Upper lobe of left lung (tissue), 6 donors: ENCODE results near the gene SHKBP1. TPM values are rescaled to one million over a fixed set of nuclear protein-coding genes. Genes with fewer than 3 reads are reported as not detected.

ENCODE experiments used
- ATAC-seq, 2 donors: fragments of 200-7000 bp; cut with Tn5 transposase; one replicate each; pipeline ENCODE4 v1.9.1; 2022; ENCODE audit warnings: mild to moderate bottlenecking in 2 of 2, moderate library complexity in 2 of 2; ENCODE audit not compliant: low FRiP score in 2 of 2
- DNase-seq, 2 donors: peaks; one replicate each; pipeline ENCODE4 v3.0.0-alpha.2; 2019 to 2020
- H3K27ac ChIP-seq, 4 donors: fragments of 200-600 bp; sonication (generic); one replicate each; pipeline ENCODE4 v1.5.1; 2016 to 2019
- H3K27me3 ChIP-seq, 4 donors: fragments of 200-600 bp; sonication (generic); one replicate each; pipeline ENCODE4 v1.5.1; 2017 to 2019
- H3K36me3 ChIP-seq, 4 donors: fragments of 200-600 bp; sonication (generic); one replicate each; pipeline ENCODE4 v1.5.1; 2016 to 2019
- H3K4me1 ChIP-seq, 4 donors: fragments of 200-600 bp; sonication (generic); one replicate each; pipeline ENCODE4 v1.5.1; 2018 to 2019
- H3K4me3 ChIP-seq, 4 donors: fragments of 200-600 bp; sonication (generic); one replicate each; pipeline ENCODE4 v1.5.1; 2017 to 2019; ENCODE audit warnings: mild to moderate bottlenecking in 2 of 4, moderate library complexity in 1 of 4
- H3K9me3 ChIP-seq, 4 donors: fragments of 200-600 bp; sonication (generic); one replicate each; pipeline ENCODE4 v1.5.1; 2018 to 2019
- EP300 ChIP-seq, 4 donors: sonication (generic); formaldehyde crosslinking; IDR thresholded peaks; one replicate each; pipeline ENCODE4 v1.5.1; 2017; ENCODE audit warnings: antibody characterized with exemption in 4 of 4, control low read depth in 2 of 4
- POLR2A ChIP-seq, 4 donors: fragments of 450-650 bp; IDR thresholded peaks; one replicate each; pipeline ENCODE4 v1.5.1; 2016 to 2017; ENCODE audit warnings: antibody characterized with exemption in 4 of 4, mild to moderate bottlenecking in 2 of 4
- POLR2AphosphoS5 ChIP-seq, 2 donors: sonication (generic); formaldehyde crosslinking; IDR thresholded peaks; one replicate each; pipeline ENCODE4 v1.5.1; 2017; ENCODE audit warnings: antibody characterized with exemption in 2 of 2
- WGBS, 2 donors: methylation state at CpG; one replicate each; pipeline ENCODE4 v1.1.5; 2017 to 2018; 5-methylcytosine and 5-hydroxymethylcytosine counted together
- total RNA-seq, 6 donors: library from RNA; depleted of rRNA in 4 of 6; stranded (reverse); fragments of >200 nt in 4 of 6; gene quantifications; one replicate each; pipeline versions ENCODE4 v1.1.0 to v1.2.1, GENCODE V29; 2016 to 2021
- TF ChIP-seq, protein P1 (sequence below), 6 experiments: fragments of 450-650 bp in 4 of 6; fragments of 200-600 bp in 2 of 6; sonication (generic) in 2 of 6; IDR thresholded peaks; one replicate each; pipeline ENCODE4 v1.5.1; 2016 to 2019; ENCODE audit warnings: antibody characterized with exemption in 6 of 6
- donor health status: DM: no; HTN: no; CAD: no; lungs with moderate emphysema.
- donor health status: DM: no; HTN: yes; CAD: no; lungs with severe emphysema.

The SHKBP1 gene
- total RNA-seq, 6 donors from 2014 or later: 60.6 to 232 (median 90.2) TPM

DNA sequence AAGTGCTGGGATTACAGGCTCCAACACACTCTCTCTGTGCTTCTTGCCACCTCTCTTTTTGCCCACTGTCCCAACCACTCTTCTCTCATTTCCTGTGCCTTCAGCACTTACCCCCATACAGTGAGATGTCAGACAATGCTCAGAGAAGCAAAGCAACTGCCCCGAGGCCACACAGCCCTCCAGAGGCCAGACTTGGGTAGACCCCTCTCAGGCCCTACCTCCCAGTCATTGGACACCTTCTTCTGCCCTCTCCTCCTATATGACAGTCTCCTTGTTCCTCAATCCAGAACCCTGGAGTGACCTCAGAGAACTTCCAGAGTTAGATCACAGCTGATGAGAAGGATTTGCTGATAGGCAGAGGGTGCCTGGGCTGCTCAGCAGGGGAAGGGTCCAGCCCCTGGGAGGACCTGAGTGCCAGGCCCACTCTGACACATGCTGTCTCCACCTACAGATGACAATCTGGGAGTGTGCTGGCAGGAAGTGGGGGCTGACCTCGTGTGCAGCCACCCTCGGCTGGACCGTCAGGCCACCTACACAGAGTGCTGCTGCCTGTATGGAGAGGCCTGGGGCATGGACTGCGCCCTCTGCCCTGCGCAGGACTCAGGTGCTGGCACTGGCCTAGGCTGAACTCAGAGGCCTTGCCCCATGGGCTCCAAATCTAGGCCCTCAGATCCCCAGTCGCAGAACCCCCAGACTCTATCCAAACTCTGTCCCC, 48.9 kb downstream of the SHKBP1 start:
- H3K9me3 ChIP-seq: no peaks in the 10 kb centered on the region
- peaks cover 0 to 43% (median 29%) of the 10 kb centered on the region in 4 donors for H3K36me3 ChIP-seq
- peaks cover 0 to 7% (median 0%) of the 10 kb centered on the region in 4 donors for H3K4me1 ChIP-seq
- DNase-seq (no peak), ATAC-seq (no peak)
- no peak for TF ChIP-seq EP300 (IDR thresholded peaks at IDR 0.05)
- TF ChIP-seq, protein P1, sequence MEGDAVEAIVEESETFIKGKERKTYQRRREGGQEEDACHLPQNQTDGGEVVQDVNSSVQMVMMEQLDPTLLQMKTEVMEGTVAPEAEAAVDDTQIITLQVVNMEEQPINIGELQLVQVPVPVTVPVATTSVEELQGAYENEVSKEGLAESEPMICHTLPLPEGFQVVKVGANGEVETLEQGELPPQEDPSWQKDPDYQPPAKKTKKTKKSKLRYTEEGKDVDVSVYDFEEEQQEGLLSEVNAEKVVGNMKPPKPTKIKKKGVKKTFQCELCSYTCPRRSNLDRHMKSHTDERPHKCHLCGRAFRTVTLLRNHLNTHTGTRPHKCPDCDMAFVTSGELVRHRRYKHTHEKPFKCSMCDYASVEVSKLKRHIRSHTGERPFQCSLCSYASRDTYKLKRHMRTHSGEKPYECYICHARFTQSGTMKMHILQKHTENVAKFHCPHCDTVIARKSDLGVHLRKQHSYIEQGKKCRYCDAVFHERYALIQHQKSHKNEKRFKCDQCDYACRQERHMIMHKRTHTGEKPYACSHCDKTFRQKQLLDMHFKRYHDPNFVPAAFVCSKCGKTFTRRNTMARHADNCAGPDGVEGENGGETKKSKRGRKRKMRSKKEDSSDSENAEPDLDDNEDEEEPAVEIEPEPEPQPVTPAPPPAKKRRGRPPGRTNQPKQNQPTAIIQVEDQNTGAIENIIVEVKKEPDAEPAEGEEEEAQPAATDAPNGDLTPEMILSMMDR (IDR thresholded peaks at IDR 0.05): no peak
- TF ChIP-seq POLR2A (IDR thresholded peaks at IDR 0.05): no peak
- no peak for TF ChIP-seq POLR2AphosphoS5 (IDR thresholded peaks at IDR 0.05)
- H3K27ac ChIP-seq: no peak overlapping the region
- no peak overlapping the region for H3K4me3 ChIP-seq
- WGBS, 2 donors: 69 to 92% methylated on average over 2 to 5 of the region's 7 CpGs
- no peaks in the 10 kb centered on the region for H3K27me3 ChIP-seq

DNA sequence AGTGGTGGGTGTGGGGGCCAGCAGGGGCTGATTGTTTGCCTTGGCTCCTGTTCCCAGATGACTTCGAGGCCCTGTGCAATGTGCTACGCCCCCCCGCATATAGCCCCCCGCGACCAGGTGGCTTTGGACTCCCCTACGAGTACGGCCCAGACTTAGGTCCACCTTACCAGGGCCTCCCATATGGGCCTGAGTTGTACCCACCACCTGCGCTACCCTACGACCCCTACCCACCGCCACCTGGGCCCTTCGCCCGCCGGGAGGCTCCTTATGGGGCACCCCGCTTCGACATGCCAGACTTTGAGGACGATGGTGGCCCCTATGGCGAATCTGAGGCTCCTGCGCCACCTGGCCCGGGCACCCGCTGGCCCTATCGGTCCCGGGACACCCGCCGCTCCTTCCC, 50.2 kb downstream of the SHKBP1 start:
- H3K4me3 ChIP-seq: no peak overlapping the region
- DNase-seq: peak in 1 of 2 donors; percentile 79
- 94 to 95% methylated on average over 14 to 15 of the region's 24 CpGs for WGBS, 2 donors
- H3K36me3 ChIP-seq: peaks cover 0 to 32% (median 25%) of the 10 kb centered on the region in 4 donors
- H3K9me3 ChIP-seq: no peaks in the 10 kb centered on the region
- no peak overlapping the region for H3K27ac ChIP-seq
- no peaks in the 10 kb centered on the region for H3K27me3 ChIP-seq
- no peak for ATAC-seq
- no peak for TF ChIP-seq EP300 (IDR thresholded peaks at IDR 0.05)
- no peak for TF ChIP-seq POLR2AphosphoS5 (IDR thresholded peaks at IDR 0.05)
- no peak for TF ChIP-seq POLR2A (IDR thresholded peaks at IDR 0.05)
- TF ChIP-seq, protein P1 (IDR thresholded peaks at IDR 0.05): no peak
- peaks cover 0 to 7% (median 0%) of the 10 kb centered on the region in 4 donors for H3K4me1 ChIP-seq

DNA sequence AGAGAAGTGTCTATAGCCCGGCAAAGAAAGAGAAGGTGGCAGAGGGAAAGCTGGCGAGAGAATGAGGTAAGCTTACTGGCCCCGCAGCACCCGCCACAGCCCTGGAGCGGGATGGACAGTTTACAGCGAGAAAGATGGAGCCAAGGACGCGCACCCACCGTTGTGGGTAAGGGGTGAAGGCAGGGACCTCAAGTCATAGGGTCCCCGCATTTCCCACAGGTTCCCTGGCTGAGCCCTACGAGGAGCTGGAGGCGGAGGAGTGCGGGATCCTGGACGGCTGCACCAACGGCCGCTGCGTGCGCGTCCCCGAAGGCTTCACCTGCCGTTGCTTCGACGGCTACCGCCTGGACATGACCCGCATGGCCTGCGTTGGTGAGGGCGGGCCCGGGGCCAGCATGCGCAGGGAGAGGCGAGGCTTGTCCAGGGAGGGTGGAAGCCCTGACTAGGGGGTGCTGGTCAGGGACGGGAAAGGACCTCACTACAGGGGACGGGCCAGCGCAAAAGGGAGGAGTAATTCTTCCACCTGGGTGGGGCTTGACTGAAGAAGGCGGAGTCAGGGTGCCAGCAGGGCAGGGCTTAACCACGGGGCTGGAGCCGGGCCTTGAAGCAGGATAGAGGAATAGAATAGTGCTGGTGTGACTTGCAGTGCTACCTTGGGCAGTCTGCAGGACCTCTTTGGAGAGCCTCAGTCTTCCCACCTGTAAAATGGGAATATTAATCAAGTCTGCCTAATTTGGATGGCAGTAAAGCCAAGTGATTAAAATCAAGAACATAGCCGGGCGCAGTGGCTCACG, 51.0 kb downstream of the SHKBP1 start:
- DNase-seq: peak in 1 of 2 donors; percentile 81
- TF ChIP-seq EP300 (IDR thresholded peaks at IDR 0.05): no peak
- TF ChIP-seq, protein P1 (IDR thresholded peaks at IDR 0.05): no peak
- no peak for TF ChIP-seq POLR2A (IDR thresholded peaks at IDR 0.05)
- no peak for TF ChIP-seq POLR2AphosphoS5 (IDR thresholded peaks at IDR 0.05)
- Histone ChIP-seq H3K27ac (no peak overlapping the region), H3K4me1 (peaks cover 0 to 7% (median 0%) of the 10 kb centered on the region in 4 donors), H3K27me3 (no peaks in the 10 kb centered on the region), H3K36me3 (peaks cover 0 to 24% (median 22%) of the 10 kb centered on the region in 4 donors), H3K9me3 (no peaks in the 10 kb centered on the region), H3K4me3 (no peak overlapping the region)
- ATAC-seq: peak in 1 of 2 donors; percentile 6
- 88 to 93% methylated on average over 34 to 35 of the region's 39 CpGs for WGBS, 2 donors

DNA sequence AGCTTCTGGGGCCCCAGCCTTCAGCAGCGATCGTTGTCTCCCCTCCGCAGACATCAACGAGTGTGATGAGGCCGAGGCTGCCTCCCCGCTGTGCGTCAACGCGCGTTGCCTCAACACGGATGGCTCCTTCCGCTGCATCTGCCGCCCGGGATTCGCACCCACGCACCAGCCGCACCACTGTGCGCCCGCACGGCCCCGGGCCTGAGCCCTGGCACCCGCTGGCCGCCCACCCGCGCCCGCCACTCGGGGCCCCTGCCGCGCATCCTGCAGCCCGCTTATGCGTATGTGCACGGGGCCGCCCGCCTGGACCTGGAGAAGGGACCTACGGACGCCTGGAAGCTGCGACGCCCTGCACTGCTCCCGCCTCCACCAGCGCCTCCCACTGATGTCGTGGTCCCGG, 52.7 kb downstream of the SHKBP1 start:
- ATAC-seq (no peak), DNase-seq (peak in 1 of 2 donors; percentile 82)
- TF ChIP-seq POLR2A (IDR thresholded peaks at IDR 0.05) (no peak), POLR2AphosphoS5 (IDR thresholded peaks at IDR 0.05) (no peak), EP300 (IDR thresholded peaks at IDR 0.05) (no peak)
- TF ChIP-seq, protein P1 (IDR thresholded peaks at IDR 0.05): no peak
- Histone ChIP-seq H3K4me3 (no peak overlapping the region), H3K36me3 (peaks cover 0 to 19% (median 16%) of the 10 kb centered on the region in 4 donors), H3K27ac (no peak overlapping the region), H3K27me3 (no peaks in the 10 kb centered on the region), H3K4me1 (peaks cover 4 to 6% (median 5%) of the 10 kb centered on the region in 4 donors), H3K9me3 (no peaks in the 10 kb centered on the region)
- WGBS, 2 donors: 94 to 96% methylated on average over 18 to 41 of the region's 42 CpGs
